GM10266 (cell line): Measurements from ENCODE around the gene IKBKG.
A peak's percentile ranks its signal among the peaks of the same experiment; 100 is the strongest.
"Not testable (repeated sequence)": the region's sequence is repeated elsewhere in the genome, so short reads cannot be mapped to it uniquely, and the experiment has no call there.

Experiments used
- DNase-seq: peaks from one replicate; pipeline ENCODE4 v3.0.0; 2012; ENCODE audit errors: extremely low spot score
- TF ChIP-seq, protein P1 (sequence below): IDR thresholded peaks from 2 replicates; pipeline ENCODE4 v1.5.1; 2012; ENCODE audit warnings: mild to moderate bottlenecking, low read depth; ENCODE audit not compliant: control insufficient read depth, insufficient read depth; ENCODE audit errors: missing control alignments

The IKBKG gene

GRCh38 chrX:154529206-154529612, 18.2 kb upstream of the IKBKG start:
- TF ChIP-seq, protein P1, sequence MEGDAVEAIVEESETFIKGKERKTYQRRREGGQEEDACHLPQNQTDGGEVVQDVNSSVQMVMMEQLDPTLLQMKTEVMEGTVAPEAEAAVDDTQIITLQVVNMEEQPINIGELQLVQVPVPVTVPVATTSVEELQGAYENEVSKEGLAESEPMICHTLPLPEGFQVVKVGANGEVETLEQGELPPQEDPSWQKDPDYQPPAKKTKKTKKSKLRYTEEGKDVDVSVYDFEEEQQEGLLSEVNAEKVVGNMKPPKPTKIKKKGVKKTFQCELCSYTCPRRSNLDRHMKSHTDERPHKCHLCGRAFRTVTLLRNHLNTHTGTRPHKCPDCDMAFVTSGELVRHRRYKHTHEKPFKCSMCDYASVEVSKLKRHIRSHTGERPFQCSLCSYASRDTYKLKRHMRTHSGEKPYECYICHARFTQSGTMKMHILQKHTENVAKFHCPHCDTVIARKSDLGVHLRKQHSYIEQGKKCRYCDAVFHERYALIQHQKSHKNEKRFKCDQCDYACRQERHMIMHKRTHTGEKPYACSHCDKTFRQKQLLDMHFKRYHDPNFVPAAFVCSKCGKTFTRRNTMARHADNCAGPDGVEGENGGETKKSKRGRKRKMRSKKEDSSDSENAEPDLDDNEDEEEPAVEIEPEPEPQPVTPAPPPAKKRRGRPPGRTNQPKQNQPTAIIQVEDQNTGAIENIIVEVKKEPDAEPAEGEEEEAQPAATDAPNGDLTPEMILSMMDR, result no peak
- DNase-seq, result no peak

DNA sequence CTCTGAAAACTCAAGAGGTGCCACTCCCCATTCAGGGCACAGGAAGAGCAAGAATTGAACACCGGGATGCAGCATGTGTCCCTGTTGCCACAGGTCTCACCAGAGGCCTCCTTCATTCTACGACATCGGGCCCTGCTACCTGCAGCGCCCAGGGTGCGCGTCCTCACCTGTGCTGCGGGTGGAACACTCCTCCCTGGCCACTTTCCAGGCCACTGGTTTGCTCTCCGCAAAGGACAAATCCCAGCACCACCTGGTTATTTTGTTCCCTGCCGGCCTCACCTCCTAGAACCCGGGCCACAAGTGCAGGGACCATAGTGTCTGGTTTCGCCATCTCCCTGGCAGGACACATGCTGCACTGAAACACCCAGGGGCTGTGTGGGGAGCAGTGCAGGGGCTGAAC, 17.1 kb upstream of the IKBKG start:
- TF ChIP-seq, protein P1, result no peak
- DNase-seq, result no peak

DNA sequence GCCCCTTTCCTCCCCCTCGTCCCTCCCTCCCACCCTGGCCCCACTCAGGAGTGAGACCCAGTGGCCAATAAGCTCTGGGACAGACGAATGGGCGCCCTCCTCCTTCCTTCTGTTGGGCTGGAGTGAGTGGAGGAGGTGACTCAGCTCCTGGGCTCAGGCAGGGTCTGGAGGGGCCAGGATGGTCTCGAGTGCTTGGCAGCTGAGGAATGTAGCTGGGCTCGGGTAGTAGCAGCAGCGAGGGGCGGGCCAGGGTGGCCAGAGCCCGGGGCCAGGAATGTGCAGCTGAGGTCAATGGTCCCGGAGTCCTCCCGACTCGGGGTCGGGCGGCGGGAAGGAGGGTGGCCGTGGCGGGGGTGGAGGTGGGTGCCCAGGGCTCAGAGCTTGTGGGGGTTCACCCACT, 15.8 kb upstream of the IKBKG start:
- DNase-seq, result no peak
- TF ChIP-seq, protein P1, result no peak

- DNase-seq, result no peak
- TF ChIP-seq, protein P1, result no peak
Observed at GRCh38 chrX:154532690-154533089, 14.7 kb upstream of the IKBKG start.

DNA sequence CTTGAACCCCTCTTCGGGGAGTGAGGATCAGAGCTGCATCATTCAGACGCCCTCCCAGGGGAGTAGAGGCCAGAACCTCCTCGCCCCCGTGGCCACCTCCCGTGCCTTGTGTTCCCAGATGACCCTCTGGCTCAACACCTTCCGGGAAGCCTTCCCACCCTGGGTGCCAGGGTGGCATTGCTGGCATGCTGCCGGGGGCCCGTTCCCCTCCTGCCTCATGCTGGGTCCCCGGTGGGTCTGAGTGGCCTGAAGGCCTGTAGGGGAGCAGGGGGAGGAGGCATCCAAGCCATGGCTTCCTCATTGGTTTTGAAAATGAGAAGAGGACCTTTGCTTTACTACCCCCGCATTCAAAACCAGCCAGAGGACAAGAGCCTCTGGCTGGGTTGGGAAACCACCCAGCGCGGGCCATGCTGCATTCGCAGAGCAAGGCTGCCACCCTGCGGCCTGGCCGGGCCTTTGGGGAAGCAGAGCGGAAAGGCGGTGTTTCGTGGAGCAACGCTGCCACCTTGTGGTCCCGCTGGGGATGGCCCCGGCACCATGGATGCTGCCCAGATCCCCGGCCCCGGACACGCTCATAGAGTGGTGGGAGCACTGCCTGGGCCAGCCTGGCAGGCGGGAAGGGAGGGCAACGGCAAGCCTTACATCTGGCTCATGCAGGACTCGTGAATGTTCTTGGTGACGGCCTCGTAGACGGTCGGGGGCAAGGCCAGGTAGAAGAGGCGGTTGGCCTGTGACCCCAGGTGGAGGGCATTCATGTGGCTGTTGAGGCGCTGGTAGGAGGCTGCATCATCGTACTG, 12.7 kb upstream of the IKBKG start:
- TF ChIP-seq, protein P1, result peak; percentile 99
- DNase-seq, result peak; percentile 84

- TF ChIP-seq, protein P1, result no peak
- no peak for DNase-seq
Observed at GRCh38 chrX:154535892-154536291, 11.5 kb upstream of the IKBKG start.

DNA sequence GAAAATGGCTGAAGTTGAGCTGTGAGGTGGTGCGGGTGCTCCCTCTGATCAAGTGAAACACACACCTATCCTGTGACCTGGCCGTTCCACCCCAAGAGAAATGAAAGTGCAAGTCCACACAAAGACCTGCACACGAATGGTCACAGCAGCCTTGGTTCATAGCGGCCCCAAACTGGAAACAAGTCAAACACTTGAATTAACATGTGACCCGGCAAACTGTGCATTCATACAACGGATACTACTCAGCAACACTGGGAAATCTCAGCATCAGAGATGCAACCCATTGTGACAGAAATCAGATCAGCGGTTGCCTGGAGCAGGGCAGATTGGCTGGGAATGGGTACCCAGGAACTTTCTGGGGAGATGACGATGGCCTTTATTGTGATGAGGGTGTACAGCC, 8.3 kb upstream of the IKBKG start:
- DNase-seq, result no peak
- TF ChIP-seq, protein P1, result no peak

- not testable (repeated sequence) for DNase-seq
Observed at GRCh38 chrX:154540365-154540764, 7.1 kb upstream of the IKBKG start.
